ENCODE results near the gene EHF. TPM values are rescaled to one million over a fixed set of nuclear protein-coding genes. Genes with fewer than 3 reads are reported as not detected.

The EHF gene
- total RNA-seq, 2 donors from 2014 or later, result 0.22 TPM; not detected in 1

GRCh38 chr11:34651551-34651950 lies 30.7 kb downstream of the EHF start:
- Histone ChIP-seq H3K27ac (ENCODE audit: low read depth, low read length) (peak overlapping the region; percentile 7), H3K4me3 (ENCODE audit: low read length) (no peak overlapping the region), H3K27me3 (ENCODE audit: control insufficient read depth, insufficient read depth, low read length, poor library complexity, severe bottlenecking) (no peaks in the 10 kb centered on the region), H3K9me3 (ENCODE audit: control insufficient read depth, low read length) (no peaks in the 10 kb centered on the region), H3K4me1 (ENCODE audit: control insufficient read depth, insufficient read depth, low read length) (peaks cover 3% of the 10 kb centered on the region), H3K9ac (ENCODE audit: extremely low read depth, low read length, poor library complexity, severe bottlenecking) (no peak overlapping the region), H3K36me3 (ENCODE audit: control insufficient read depth, insufficient read depth, low read length) (no peaks in the 10 kb centered on the region)
- H3K27ac Mint-ChIP-seq, result no peak overlapping the region
- no peak for TF ChIP-seq CTCF (conservative IDR thresholded peaks at IDR 0.05)
- 88% methylated on average over 3 of the region's 3 CpGs; no CpG with 5 or more reads in 1 of the 2 experiments for WGBS, 2 experiments (ENCODE audit: insufficient coverage in 1 of 2, insufficient read length in 1 of 2)
- H3K4me3 Mint-ChIP-seq, result no peak overlapping the region
- no peak for DNase-seq
- H3K36me3 Mint-ChIP-seq (ENCODE audit: low read depth), result no peaks in the 10 kb centered on the region
- no peaks in the 10 kb centered on the region for H3K9me3 Mint-ChIP-seq
- no peaks in the 10 kb centered on the region for H3K27me3 Mint-ChIP-seq (ENCODE audit: insufficient read depth)
- peaks cover 24% of the 10 kb centered on the region for H3K4me1 Mint-ChIP-seq

DNA sequence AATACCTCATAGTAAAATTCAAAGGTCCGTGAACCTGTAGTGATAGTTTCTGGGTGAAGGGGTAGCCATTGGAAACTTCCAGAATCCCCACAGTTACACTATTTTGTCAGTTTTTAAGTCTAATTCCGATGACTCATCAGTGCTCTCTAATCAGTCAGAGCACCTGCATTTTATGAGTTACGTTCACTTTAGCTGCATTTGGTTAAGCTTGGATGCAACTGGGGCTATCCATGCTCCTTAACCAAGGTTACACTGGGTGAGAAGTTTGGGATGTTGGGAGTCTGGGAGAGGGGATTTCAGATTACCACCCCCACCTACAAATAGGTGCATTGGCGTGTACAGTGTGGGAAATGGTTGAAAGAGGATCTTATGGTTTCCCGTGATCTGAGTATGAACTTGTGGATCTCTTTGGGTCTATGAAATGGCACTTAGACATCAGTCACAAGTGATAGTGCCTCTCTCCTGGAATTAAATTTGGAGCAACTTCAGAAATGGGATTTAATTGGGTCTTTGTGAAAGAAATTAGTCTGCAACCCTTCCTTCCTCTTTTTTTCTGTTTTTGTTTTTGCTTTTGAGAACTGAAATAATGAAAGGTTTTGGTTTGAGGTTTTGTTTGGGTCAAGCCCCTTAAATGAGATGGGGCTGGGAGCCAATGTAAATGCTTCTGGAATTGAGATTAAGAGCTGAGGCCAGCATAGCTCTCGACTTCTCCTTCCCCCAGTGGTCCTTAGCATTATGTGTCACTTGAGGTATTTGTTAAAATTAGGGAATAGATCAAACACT lies 31.5 kb downstream of the EHF start:
- Histone ChIP-seq H3K9ac (ENCODE audit: extremely low read depth, low read length, poor library complexity, severe bottlenecking) (no peak overlapping the region), H3K27ac (ENCODE audit: low read depth, low read length) (no peak overlapping the region), H3K36me3 (ENCODE audit: control insufficient read depth, insufficient read depth, low read length) (no peaks in the 10 kb centered on the region), H3K4me3 (ENCODE audit: low read length) (no peak overlapping the region), H3K27me3 (ENCODE audit: control insufficient read depth, insufficient read depth, low read length, poor library complexity, severe bottlenecking) (no peaks in the 10 kb centered on the region), H3K4me1 (ENCODE audit: control insufficient read depth, insufficient read depth, low read length) (peaks cover 3% of the 10 kb centered on the region), H3K9me3 (ENCODE audit: control insufficient read depth, low read length) (no peaks in the 10 kb centered on the region)
- no peak for DNase-seq
- H3K27ac Mint-ChIP-seq, result no peak overlapping the region
- H3K4me1 Mint-ChIP-seq, result peaks cover 24% of the 10 kb centered on the region
- H3K4me3 Mint-ChIP-seq, result no peak overlapping the region
- no peak for TF ChIP-seq CTCF (conservative IDR thresholded peaks at IDR 0.05)
- H3K27me3 Mint-ChIP-seq (ENCODE audit: insufficient read depth), result peaks cover 4% of the 10 kb centered on the region
- H3K9me3 Mint-ChIP-seq, result no peaks in the 10 kb centered on the region
- 96 to 100% methylated on average over 3 to 6 of the region's 6 CpGs for WGBS, 2 experiments (ENCODE audit: insufficient coverage in 1 of 2, insufficient read length in 1 of 2)
- no peaks in the 10 kb centered on the region for H3K36me3 Mint-ChIP-seq (ENCODE audit: low read depth)

GRCh38 chr11:34653031-34653430 lies 32.1 kb downstream of the EHF start:
- H3K4me3 ChIP-seq (ENCODE audit: low read length), result no peak overlapping the region
- DNase-seq, result no peak
- no peaks in the 10 kb centered on the region for H3K27me3 ChIP-seq (ENCODE audit: control insufficient read depth, insufficient read depth, low read length, poor library complexity, severe bottlenecking)
- peaks cover 24% of the 10 kb centered on the region for H3K4me1 Mint-ChIP-seq
- H3K27ac ChIP-seq (ENCODE audit: low read depth, low read length), result no peak overlapping the region
- H3K9ac ChIP-seq (ENCODE audit: extremely low read depth, low read length, poor library complexity, severe bottlenecking), result no peak overlapping the region
- peaks cover 3% of the 10 kb centered on the region for H3K4me1 ChIP-seq (ENCODE audit: control insufficient read depth, insufficient read depth, low read length)
- H3K27me3 Mint-ChIP-seq (ENCODE audit: insufficient read depth), result peaks cover 6% of the 10 kb centered on the region
- no peak for TF ChIP-seq CTCF (conservative IDR thresholded peaks at IDR 0.05)
- 75 to 95% methylated on average over 1 to 3 of the region's 3 CpGs for WGBS, 2 experiments (ENCODE audit: insufficient coverage in 1 of 2, insufficient read length in 1 of 2)
- no peaks in the 10 kb centered on the region for H3K36me3 Mint-ChIP-seq (ENCODE audit: low read depth)
- no peak overlapping the region for H3K27ac Mint-ChIP-seq
- no peaks in the 10 kb centered on the region for H3K9me3 Mint-ChIP-seq
- no peaks in the 10 kb centered on the region for H3K9me3 ChIP-seq (ENCODE audit: control insufficient read depth, low read length)
- no peaks in the 10 kb centered on the region for H3K36me3 ChIP-seq (ENCODE audit: control insufficient read depth, insufficient read depth, low read length)
- no peak overlapping the region for H3K4me3 Mint-ChIP-seq
